ENCODE data around the gene TLE2.

Gene TLE2

GRCh38 chr19:3036119-3036976, 7.3 kb upstream of the TLE2 start:
- DNase-seq (ENCODE audit: low spot score), result peak; percentile 83

GRCh38 chr19:3035542-3036118, 6.5 kb upstream of the TLE2 start:
- DNase-seq (ENCODE audit: low spot score), result peak; percentile 97

- no peak for DNase-seq (ENCODE audit: low spot score)
Observed at GRCh38 chr19:3034656-3035541, 5.8 kb upstream of the TLE2 start.

GRCh38 chr19:3034406-3034655, 5.3 kb upstream of the TLE2 start:
- DNase-seq (ENCODE audit: low spot score), result no peak

- DNase-seq (ENCODE audit: low spot score), result no peak
Observed at GRCh38 chr19:3033595-3034405, 4.7 kb upstream of the TLE2 start.

GRCh38 chr19:3031607-3031867, 2.5 kb upstream of the TLE2 start:
- no peak for DNase-seq (ENCODE audit: low spot score)

- DNase-seq (ENCODE audit: low spot score), result no peak
Observed at GRCh38 chr19:3028305-3029064, 595 bp downstream of the TLE2 start.

GRCh38 chr19:3027981-3028304, 1.1 kb downstream of the TLE2 start:
- no peak for DNase-seq (ENCODE audit: low spot score)

- no peak for DNase-seq (ENCODE audit: low spot score)
Observed at GRCh38 chr19:3027292-3027691, 1.8 kb downstream of the TLE2 start.

- no peak for DNase-seq (ENCODE audit: low spot score)
Observed at GRCh38 chr19:3026768-3027167, 2.3 kb downstream of the TLE2 start.

GRCh38 chr19:3025549-3025886, 3.6 kb downstream of the TLE2 start:
- DNase-seq (ENCODE audit: low spot score), result no peak

- peak; percentile 31 for DNase-seq (ENCODE audit: low spot score)
Observed at GRCh38 chr19:3024870-3025548, 4.1 kb downstream of the TLE2 start.

GRCh38 chr19:3024509-3024869, 4.6 kb downstream of the TLE2 start:
- DNase-seq (ENCODE audit: low spot score), result no peak

GRCh38 chr19:3020321-3020960, 8.6 kb downstream of the TLE2 start:
- no peak for DNase-seq (ENCODE audit: low spot score)

- no peak for DNase-seq (ENCODE audit: low spot score)
Observed at GRCh38 chr19:3019211-3019854, 9.7 kb downstream of the TLE2 start.

- no peak for DNase-seq (ENCODE audit: low spot score)
Observed at GRCh38 chr19:3017923-3018322, 11.2 kb downstream of the TLE2 start.

GRCh38 chr19:3015126-3016057, 13.7 kb downstream of the TLE2 start:
- no peak for DNase-seq (ENCODE audit: low spot score)

GRCh38 chr19:3014135-3014534, 14.9 kb downstream of the TLE2 start:
- no peak for DNase-seq (ENCODE audit: low spot score)

- DNase-seq (ENCODE audit: low spot score), result no peak
Observed at GRCh38 chr19:3013263-3013725, 15.8 kb downstream of the TLE2 start.
